Urinary bladder (tissue), 2 donors: ENCODE measurements around the gene SLC6A4. TPM values are rescaled to one million over a fixed set of nuclear protein-coding genes. Genes with fewer than 3 reads are reported as not detected.

Source experiments
- polyA plus RNA-seq: library from polyadenylated mRNA; stranded (reverse); fragments of 200-250 nt; gene quantifications from one replicate; pipeline ENCODE4 v1.2.3, GENCODE V29; 2013
- small RNA-seq: library from RNA; depleted of rRNA; stranded (forward); fragments of <200 nt; gene quantifications from one replicate; pipeline ENCODE3, GENCODE V24; 2014
- total RNA-seq: library from RNA; depleted of rRNA; stranded (reverse); fragments of >200 nt; gene quantifications from one replicate; pipeline ENCODE4 v1.2.3, GENCODE V29; 2014
- donor health status: healthy.

The SLC6A4 gene
- total and polyA plus RNA-seq, 2 donors = 0.03 to 0.37 TPM

Small RNA genes lying within 50 kb of the gene (small RNA-seq; reads per million reads assigned to genes)
- 25.6 reads per million, percentile 96 among the genes with 10 or more reads in this experiment for gene RF00154

Other genes with a start within 250 kb of the SLC6A4 start
- gene NSRP1, start 118.9 kb downstream of the SLC6A4 start, total RNA-seq = 30.9 TPM
- 29.5 TPM for gene NSRP1, start 118.9 kb downstream of the SLC6A4 start, polyA plus RNA-seq
- 44.0 TPM for gene BLMH, start 56.2 kb upstream of the SLC6A4 start, total RNA-seq
- 25.5 TPM for gene BLMH, start 56.2 kb upstream of the SLC6A4 start, polyA plus RNA-seq
- gene TMIGD1, start 98.4 kb upstream of the SLC6A4 start, total RNA-seq = not detected
- gene TMIGD1, start 98.4 kb upstream of the SLC6A4 start, polyA plus RNA-seq = not detected
- gene CPD, start 143.2 kb upstream of the SLC6A4 start, total RNA-seq = 101 TPM
- gene CPD, start 143.2 kb upstream of the SLC6A4 start, polyA plus RNA-seq = 14.0 TPM
- gene GOSR1, start 241.7 kb upstream of the SLC6A4 start, total RNA-seq = 45.5 TPM
- gene GOSR1, start 241.7 kb upstream of the SLC6A4 start, polyA plus RNA-seq = 27.6 TPM